Choroid plexus epithelial cell (primary cell): Measurements from ENCODE around the gene CASP9.
"Not testable (repeated sequence)": the region's sequence is repeated elsewhere in the genome, so short reads cannot be mapped to it uniquely, and the experiment has no call there.

Source experiments
- DNase-seq: peaks from one replicate; pipeline ENCODE4 v3.0.0-alpha.2; 2010; ENCODE audit warnings: low read depth
- H3K4me3 ChIP-seq: 2 replicates; pipeline ENCODE4 v1.5.1; 2011; ENCODE audit warnings: low read depth, mild to moderate bottlenecking, control low read depth, low read length, moderate library complexity
- CTCF ChIP-seq: conservative IDR thresholded peaks from 2 replicates; pipeline ENCODE4 v1.5.1; 2011; ENCODE audit warnings: low read depth, mild to moderate bottlenecking, control low read depth, inconsistent platforms, low read length, moderate library complexity

Gene CASP9

DNA sequence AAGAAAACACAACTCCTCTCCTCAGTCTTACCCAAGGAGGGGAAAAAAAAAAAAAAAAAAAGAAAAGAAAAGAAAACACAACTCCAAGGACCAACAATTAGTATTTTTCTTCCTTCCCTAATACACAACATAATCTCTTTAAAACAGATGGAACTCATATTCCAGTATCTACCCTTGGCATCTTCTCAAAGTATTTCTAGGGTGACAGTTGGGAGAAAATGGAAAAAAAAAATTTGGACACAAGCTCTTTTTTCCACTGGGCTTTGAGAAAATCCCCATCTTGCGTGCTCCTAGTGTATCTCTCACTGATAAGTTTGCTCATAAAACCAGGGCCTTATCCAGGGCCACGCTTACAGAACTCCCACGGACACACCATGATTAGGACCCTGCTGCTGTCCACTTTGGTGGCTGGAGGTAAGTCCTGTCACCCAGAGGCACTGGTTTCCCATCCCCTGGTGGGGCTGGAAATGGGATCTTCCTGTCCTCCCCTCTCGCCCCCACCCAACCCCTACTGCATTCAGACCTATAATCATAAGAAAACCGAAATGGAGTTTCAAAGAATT, 48.2 kb downstream of the CASP9 start, which contains the start of gene CELA2B:
CELA2B (plus strand) TSS at position 353 of the 563 bp plus-strand sequence; CDS start at position 375, 22 bp downstream.
- no peak for TF ChIP-seq CTCF
- no peak for DNase-seq
- no peak within 1 kb of the TSS for H3K4me3 ChIP-seq

GRCh38 chr1:15472587-15472986, 51.4 kb downstream of the CASP9 start:
- no peak overlapping the region for H3K4me3 ChIP-seq
- no peak for TF ChIP-seq CTCF
- DNase-seq, result no peak

GRCh38 chr1:15471723-15472122, 52.3 kb downstream of the CASP9 start:
- not testable (repeated sequence) for H3K4me3 ChIP-seq, DNase-seq

GRCh38 chr1:15471067-15471466, 52.9 kb downstream of the CASP9 start:
- H3K4me3 ChIP-seq, DNase-seq: not testable (repeated sequence)

- H3K4me3 ChIP-seq, DNase-seq: not testable (repeated sequence)
Measured at GRCh38 chr1:15469821-15470448, 54.1 kb downstream of the CASP9 start.

GRCh38 chr1:15469361-15469760, 54.7 kb downstream of the CASP9 start:
- TF ChIP-seq CTCF, result no peak
- no peak overlapping the region for H3K4me3 ChIP-seq

GRCh38 chr1:15468145-15468544, 55.9 kb downstream of the CASP9 start:
- no peak for TF ChIP-seq CTCF
- no peak for DNase-seq
- H3K4me3 ChIP-seq, result no peak overlapping the region

More at GRCh38 chr1:15469361-15469760, 54.7 kb downstream of the CASP9 start:
- DNase-seq, result no peak

- not testable (repeated sequence) for H3K4me3 ChIP-seq, DNase-seq
Measured at GRCh38 chr1:15466955-15467625, 56.9 kb downstream of the CASP9 start.

- no peak overlapping the region for H3K4me3 ChIP-seq
- DNase-seq, result no peak
- TF ChIP-seq CTCF, result no peak
Measured at GRCh38 chr1:15465674-15466073, 58.3 kb downstream of the CASP9 start.

DNA sequence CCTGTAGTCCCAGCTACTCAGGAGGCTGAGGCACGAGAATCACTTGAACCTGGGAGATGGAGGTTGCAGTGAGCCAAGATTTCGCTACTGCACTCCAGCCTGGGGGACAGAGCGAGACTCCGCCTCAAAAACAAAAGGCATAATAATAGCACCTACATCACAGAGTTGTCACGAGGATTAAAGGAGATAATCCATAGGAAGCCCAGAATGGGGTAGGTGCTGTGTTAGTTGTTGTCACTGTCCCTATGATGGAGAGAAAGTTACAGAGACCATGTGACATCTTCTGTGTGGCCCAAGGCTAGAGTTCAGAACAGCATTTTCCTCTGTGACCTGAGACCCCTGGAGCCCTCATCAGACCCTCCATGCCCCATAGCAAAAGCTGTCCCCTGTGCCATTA, 60.1 kb downstream of the CASP9 start:
- not testable (repeated sequence) for DNase-seq, H3K4me3 ChIP-seq

DNA sequence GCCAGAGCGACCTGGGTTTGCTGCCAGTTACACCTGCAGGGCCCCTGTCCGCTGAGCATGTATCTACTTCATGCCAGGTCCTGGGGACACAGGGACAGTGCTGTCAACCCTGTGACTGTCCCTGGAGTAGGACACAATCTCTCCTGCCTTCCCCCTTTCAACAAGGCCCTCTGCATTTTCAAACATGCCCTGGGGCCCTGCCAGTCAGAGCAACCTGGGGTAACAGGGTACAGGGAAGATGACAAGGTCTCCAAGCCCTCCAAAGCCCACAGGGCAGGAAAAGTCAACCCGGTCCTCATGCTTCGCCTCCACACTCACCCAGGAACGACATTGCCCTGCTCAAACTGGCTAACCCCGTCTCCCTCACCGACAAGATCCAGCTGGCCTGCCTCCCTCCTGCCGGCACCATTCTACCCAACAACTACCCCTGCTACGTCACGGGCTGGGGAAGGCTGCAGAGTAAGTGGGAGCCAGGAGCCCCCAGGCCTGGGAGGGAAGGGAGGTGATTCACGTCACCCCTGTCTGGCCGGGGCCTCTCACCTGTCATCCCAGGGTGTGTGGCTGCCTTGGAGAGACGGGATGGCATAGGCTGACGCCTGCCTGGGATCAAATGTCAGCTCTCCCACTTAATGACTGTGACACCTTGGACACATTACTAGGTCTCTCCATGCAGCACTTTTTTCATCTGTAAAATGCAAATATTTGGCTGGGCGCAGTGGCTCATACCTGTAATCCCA, 60.8 kb downstream of the CASP9 start:
- not testable (repeated sequence) for DNase-seq, H3K4me3 ChIP-seq
